ENCODE measurements around the gene CIZ1.

GRCh38 chr9:128127990-128128835, 63.2 kb downstream of the CIZ1 start:
- TF ChIP-seq, protein P1, sequence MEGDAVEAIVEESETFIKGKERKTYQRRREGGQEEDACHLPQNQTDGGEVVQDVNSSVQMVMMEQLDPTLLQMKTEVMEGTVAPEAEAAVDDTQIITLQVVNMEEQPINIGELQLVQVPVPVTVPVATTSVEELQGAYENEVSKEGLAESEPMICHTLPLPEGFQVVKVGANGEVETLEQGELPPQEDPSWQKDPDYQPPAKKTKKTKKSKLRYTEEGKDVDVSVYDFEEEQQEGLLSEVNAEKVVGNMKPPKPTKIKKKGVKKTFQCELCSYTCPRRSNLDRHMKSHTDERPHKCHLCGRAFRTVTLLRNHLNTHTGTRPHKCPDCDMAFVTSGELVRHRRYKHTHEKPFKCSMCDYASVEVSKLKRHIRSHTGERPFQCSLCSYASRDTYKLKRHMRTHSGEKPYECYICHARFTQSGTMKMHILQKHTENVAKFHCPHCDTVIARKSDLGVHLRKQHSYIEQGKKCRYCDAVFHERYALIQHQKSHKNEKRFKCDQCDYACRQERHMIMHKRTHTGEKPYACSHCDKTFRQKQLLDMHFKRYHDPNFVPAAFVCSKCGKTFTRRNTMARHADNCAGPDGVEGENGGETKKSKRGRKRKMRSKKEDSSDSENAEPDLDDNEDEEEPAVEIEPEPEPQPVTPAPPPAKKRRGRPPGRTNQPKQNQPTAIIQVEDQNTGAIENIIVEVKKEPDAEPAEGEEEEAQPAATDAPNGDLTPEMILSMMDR (IDR thresholded peaks at IDR 0.05; ENCODE audit: low read depth, low read length): no peak
- TF ChIP-seq POLR2A (IDR thresholded peaks at IDR 0.05; ENCODE audit: extremely low read depth, insufficient read length): no peak
- TF ChIP-seq MYC (IDR thresholded peaks at IDR 0.05; ENCODE audit: low read depth, low read length): peak; percentile 87
- TF ChIP-seq MAX (IDR thresholded peaks at IDR 0.05; ENCODE audit: low read depth, low read length): peak; percentile 98

Data from NB4 (cell line).